ENCODE measurements around the gene TRIM71.

The TRIM71 gene

GRCh38 chr3:32815841-32816438 lies 1.9 kb upstream of the TRIM71 start:
- no peak for DNase-seq (ENCODE audit: extremely low read depth, low read depth)
- TF ChIP-seq CTCF (IDR thresholded peaks at IDR 0.05; ENCODE audit: low read depth, low read length, missing control alignments) = no peak
- H3K4me3 ChIP-seq (replicated peaks; ENCODE audit: low read depth, low read length) = no peak overlapping the region

- TF ChIP-seq CTCF (IDR thresholded peaks at IDR 0.05; ENCODE audit: low read depth, low read length, missing control alignments) = no peak
- H3K4me3 ChIP-seq (replicated peaks; ENCODE audit: low read depth, low read length) = peak overlapping the region; percentile 27
- no peak for DNase-seq (ENCODE audit: extremely low read depth, low read depth)
Observed at GRCh38 chr3:32816439-32817256, 1.1 kb upstream of the TRIM71 start.

GRCh38 chr3:32817257-32817557 lies 590 bp upstream of the TRIM71 start:
- DNase-seq (ENCODE audit: extremely low read depth, low read depth) = no peak
- no peak for TF ChIP-seq CTCF (IDR thresholded peaks at IDR 0.05; ENCODE audit: low read depth, low read length, missing control alignments)
- no peak overlapping the region; the same call in 1 of the 2 replicates for H3K4me3 ChIP-seq (replicated peaks; ENCODE audit: low read depth, low read length)

DNA sequence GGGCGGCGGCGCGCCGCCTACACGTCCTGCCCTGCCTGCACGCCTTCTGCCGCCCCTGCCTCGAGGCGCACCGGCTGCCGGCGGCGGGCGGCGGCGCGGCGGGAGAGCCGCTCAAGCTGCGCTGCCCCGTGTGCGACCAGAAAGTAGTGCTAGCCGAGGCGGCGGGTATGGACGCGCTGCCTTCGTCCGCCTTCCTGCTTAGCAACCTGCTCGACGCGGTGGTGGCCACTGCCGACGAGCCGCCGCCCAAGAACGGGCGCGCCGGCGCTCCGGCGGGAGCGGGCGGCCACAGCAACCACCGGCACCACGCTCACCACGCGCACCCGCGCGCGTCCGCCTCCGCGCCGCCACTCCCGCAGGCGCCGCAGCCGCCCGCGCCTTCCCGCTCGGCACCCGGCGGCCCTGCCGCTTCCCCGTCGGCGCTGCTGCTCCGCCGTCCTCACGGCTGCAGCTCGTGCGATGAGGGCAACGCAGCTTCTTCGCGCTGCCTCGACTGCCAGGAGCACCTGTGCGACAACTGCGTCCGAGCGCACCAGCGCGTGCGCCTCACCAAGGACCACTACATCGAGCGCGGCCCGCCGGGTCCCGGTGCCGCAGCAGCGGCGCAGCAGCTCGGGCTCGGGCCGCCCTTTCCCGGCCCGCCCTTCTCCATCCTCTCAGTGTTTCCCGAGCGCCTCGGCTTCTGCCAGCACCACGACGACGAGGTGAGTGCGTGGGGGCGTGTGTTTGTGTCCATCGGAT lies 602 bp downstream of the TRIM71 start:
- TF ChIP-seq CTCF (IDR thresholded peaks at IDR 0.05; ENCODE audit: low read depth, low read length, missing control alignments) = no peak
- DNase-seq (ENCODE audit: extremely low read depth, low read depth) = no peak
- H3K4me3 ChIP-seq (replicated peaks; ENCODE audit: low read depth, low read length) = no peak overlapping the region

- no peak for DNase-seq (ENCODE audit: extremely low read depth, low read depth)
- no peak for TF ChIP-seq CTCF (IDR thresholded peaks at IDR 0.05; ENCODE audit: low read depth, low read length, missing control alignments)
- no peak overlapping the region for H3K4me3 ChIP-seq (replicated peaks; ENCODE audit: low read depth, low read length)
Observed at GRCh38 chr3:32818970-32819511, 1.2 kb downstream of the TRIM71 start.

- DNase-seq (ENCODE audit: extremely low read depth, low read depth) = no peak
- no peak overlapping the region for H3K4me3 ChIP-seq (replicated peaks; ENCODE audit: low read depth, low read length)
- TF ChIP-seq CTCF (IDR thresholded peaks at IDR 0.05; ENCODE audit: low read depth, low read length, missing control alignments) = no peak
Observed at GRCh38 chr3:32819551-32820348, 2.0 kb downstream of the TRIM71 start.
